Panc1 (cell line): ENCODE measurements around the gene ROBO1. TPM values are rescaled to one million over a fixed set of nuclear protein-coding genes. Genes with fewer than 3 reads are reported as not detected.

ENCODE experiments used
- ATAC-seq: fragments of 200-7000 bp; cut with Tn5 transposase; 2 replicates; pipeline ENCODE4 v1.9.1; 2020; ENCODE audit warnings: mild to moderate bottlenecking, moderate library complexity
- BruUV-seq: library from RNA; stranded (reverse); fragments of 400-500 nt; replicated peaks from 2 replicates; lab custom pipeline; 2021; lab: Mats Ljungman, UMichigan
- CTCF ChIA-PET: fragments of 300-600 bp; sonication (Branson Sonifier 250); formaldehyde crosslinking; loops from one replicate; lab custom pipeline; 2022; ENCODE audit warnings: antibody characterized with exemption; lab: Charles Lee
- POLR2A ChIA-PET: fragments of 300-600 bp; sonication (Branson Sonifier 250); formaldehyde crosslinking; loops from one replicate; lab custom pipeline; 2022; ENCODE audit warnings: antibody characterized with exemption; lab: Charles Lee
- DNase-seq: peaks from one replicate; pipeline ENCODE4 v3.0.0-alpha.2; 2010; ENCODE audit warnings: low read depth, low spot score
- H3K27ac ChIP-seq: 2 replicates; pipeline ENCODE4 v1.5.1; 2011; ENCODE audit warnings: mild to moderate bottlenecking, low read length, inconsistent platforms
- H3K27me3 ChIP-seq: fragments of 200-500 bp; sonication (Bioruptor generic); 2 replicates; pipeline ENCODE4 v1.6.0; 2014; ENCODE audit warnings: low read length, inconsistent platforms; ENCODE audit not compliant: control insufficient read depth, insufficient read depth
- H3K36me3 ChIP-seq: fragments of 200-500 bp; sonication (Bioruptor generic); 2 replicates; pipeline ENCODE4 v1.5.1; 2014; ENCODE audit warnings: inconsistent platforms, mild to moderate bottlenecking, low read length, moderate library complexity; ENCODE audit not compliant: control insufficient read depth, insufficient read depth
- H3K4me1 ChIP-seq: 2 replicates; pipeline ENCODE4 v1.5.1; 2011; ENCODE audit warnings: inconsistent platforms, mild to moderate bottlenecking, low read length, moderate library complexity; ENCODE audit not compliant: control insufficient read depth, insufficient read depth
- H3K4me3 ChIP-seq, 2 experiments: 2 replicates each; pipeline ENCODE4 v1.5.1; 2011 to 2012; ENCODE audit warnings: low read depth in 2 of 2, low read length in 2 of 2, mild to moderate bottlenecking in 2 of 2, inconsistent platforms in 1 of 2, moderate library complexity in 1 of 2
- H3K9me3 ChIP-seq: fragments of 200-500 bp; sonication (Bioruptor generic); 2 replicates; pipeline ENCODE4 v1.5.1; 2014; ENCODE audit warnings: low read depth, mild to moderate bottlenecking, inconsistent platforms, low read length, moderate library complexity; ENCODE audit not compliant: control insufficient read depth, insufficient read depth
- CTCF ChIP-seq: fragments of 450-650 bp; IDR thresholded peaks from 2 replicates; pipeline ENCODE4 v1.5.1; 2017; ENCODE audit warnings: mild to moderate bottlenecking
- POLR2AphosphoS5 ChIP-seq: IDR thresholded peaks from 2 replicates; pipeline ENCODE4 v1.6.1; 2012; ENCODE audit warnings: mild to moderate bottlenecking, low read depth, low read length, moderate library complexity
- REST ChIP-seq, 2 experiments: IDR thresholded peaks; 2 replicates each; pipeline ENCODE4 v1.6.1; 2011 to 2012; ENCODE audit warnings: low read depth in 2 of 2, control low read depth in 1 of 2, low read length in 1 of 2, mild to moderate bottlenecking in 1 of 2, moderate library complexity in 1 of 2; ENCODE audit not compliant: insufficient read depth in 1 of 2
- SIN3A ChIP-seq: IDR thresholded peaks from 2 replicates; pipeline ENCODE4 v1.6.1; 2012; ENCODE audit warnings: low read depth, mild to moderate bottlenecking, low read length, moderate library complexity, borderline replicate concordance; ENCODE audit not compliant: insufficient read depth
- TCF7L2 ChIP-seq: IDR thresholded peaks from 2 replicates; pipeline ENCODE4 v1.6.1; 2011; ENCODE audit warnings: mild to moderate bottlenecking, low read depth, low read length, inconsistent platforms
- in situ Hi-C: cut with HindIII; loops from 2 replicates; pipeline ENCODE4 v1.10.0; 2016; ENCODE audit warnings: low sequenced_read_pairs, low pct_unique_long_range_greater_than_20kb
- intact Hi-C: fragments of 100-400 bp; cut with micrococcal nuclease; formaldehyde crosslinking; loops from one replicate; pipeline ENCODE4 v1.10.0; 2022; ENCODE audit not compliant: unreplicated experiment
- total RNA-seq: library from RNA; stranded (reverse); gene quantifications from one replicate; pipeline ENCODE4 v1.2.1, GENCODE V29; 2021; ENCODE audit not compliant: unreplicated experiment

The ROBO1 gene
- total RNA-seq, 1 experiment from 2014 or later = 61.6 TPM

- POLR2A ChIA-PET = no interaction called here
- intact Hi-C loops = no loop called here
- ATAC-seq = no peak
- Histone ChIP-seq H3K9me3 (no peaks in the 10 kb centered on the region), H3K4me1 (peaks cover 6% of the 10 kb centered on the region), H3K27ac (no peak overlapping the region), H3K36me3 (no peaks in the 10 kb centered on the region), H3K4me3 (no peak overlapping the region), H3K27me3 (no peaks in the 10 kb centered on the region)
- DNase-seq = no peak
- CTCF ChIA-PET = no interaction called here
- in situ Hi-C loops = no loop called here
- no TSS peak for BruUV-seq
- TF ChIP-seq TCF7L2 = no peak
- no peak for TF ChIP-seq POLR2AphosphoS5
- TF ChIP-seq SIN3A = no peak
- TF ChIP-seq REST (IDR thresholded peaks at IDR 0.05; ENCODE audit: insufficient read depth in 1 of 2, low read depth in 2 of 2, low read length in 1 of 2) = no peak
- TF ChIP-seq CTCF = no peak
These were observed 892.4 kb downstream of the ROBO1 start for GRCh38 chr3:78875436-78875835.

DNA sequence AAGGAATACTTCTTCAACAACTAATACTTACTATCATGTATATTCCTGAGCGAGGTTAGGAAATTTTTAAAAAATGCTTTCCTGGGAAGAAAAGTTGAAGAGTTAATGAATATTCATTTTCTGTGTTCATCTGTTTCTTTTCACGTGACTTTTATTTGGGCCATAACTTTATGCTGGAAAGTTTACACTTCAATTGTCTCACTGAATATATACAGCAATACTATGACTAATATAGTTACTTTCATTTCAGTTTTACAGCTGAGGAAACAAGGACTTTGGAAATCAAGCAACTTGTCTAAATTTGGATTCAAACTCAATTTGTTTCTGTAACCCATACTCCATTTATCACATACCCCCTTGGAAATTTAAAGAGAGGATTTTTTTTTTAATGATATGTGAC, 894.2 kb downstream of the ROBO1 start:
- Histone ChIP-seq H3K9me3 (no peaks in the 10 kb centered on the region), H3K4me3 (no peak overlapping the region), H3K4me1 (peaks cover 6% of the 10 kb centered on the region), H3K27ac (no peak overlapping the region), H3K27me3 (no peaks in the 10 kb centered on the region), H3K36me3 (no peaks in the 10 kb centered on the region)
- DNase-seq (no peak), ATAC-seq (no peak)
- in situ Hi-C loops (no loop called here), intact Hi-C loops (no loop called here)
- TF ChIP-seq SIN3A (no peak), POLR2AphosphoS5 (no peak), TCF7L2 (no peak), REST (IDR thresholded peaks at IDR 0.05; ENCODE audit: insufficient read depth in 1 of 2, low read depth in 2 of 2, low read length in 1 of 2) (no peak)
- no TSS peak for BruUV-seq
- POLR2A ChIA-PET = interaction anchor here (0.7 kb wide), 1 partner anchor 31 kb away, joined by 4 read pairs; no protein-coding TSS in a partner anchor
- CTCF ChIA-PET = no interaction called here
